Upper lobe of left lung (tissue), 6 donors: ENCODE measurements around the gene SNW1. TPM values are rescaled to one million over a fixed set of nuclear protein-coding genes. Genes with fewer than 3 reads are reported as not detected.

ENCODE experiments used
- ATAC-seq, 2 donors: fragments of 200-7000 bp; cut with Tn5 transposase; one replicate each; pipeline ENCODE4 v1.9.1; 2022; ENCODE audit warnings: mild to moderate bottlenecking in 2 of 2, moderate library complexity in 2 of 2; ENCODE audit not compliant: low FRiP score in 2 of 2
- DNase-seq, 2 donors: peaks; one replicate each; pipeline ENCODE4 v3.0.0-alpha.2; 2019 to 2020
- H3K27ac ChIP-seq, 4 donors: fragments of 200-600 bp; sonication (generic); one replicate each; pipeline ENCODE4 v1.5.1; 2016 to 2019
- H3K27me3 ChIP-seq, 4 donors: fragments of 200-600 bp; sonication (generic); one replicate each; pipeline ENCODE4 v1.5.1; 2017 to 2019
- H3K36me3 ChIP-seq, 4 donors: fragments of 200-600 bp; sonication (generic); one replicate each; pipeline ENCODE4 v1.5.1; 2016 to 2019
- H3K4me1 ChIP-seq, 4 donors: fragments of 200-600 bp; sonication (generic); one replicate each; pipeline ENCODE4 v1.5.1; 2018 to 2019
- H3K4me3 ChIP-seq, 4 donors: fragments of 200-600 bp; sonication (generic); one replicate each; pipeline ENCODE4 v1.5.1; 2017 to 2019; ENCODE audit warnings: mild to moderate bottlenecking in 2 of 4, moderate library complexity in 1 of 4
- H3K9me3 ChIP-seq, 4 donors: fragments of 200-600 bp; sonication (generic); one replicate each; pipeline ENCODE4 v1.5.1; 2018 to 2019
- CTCF ChIP-seq, 6 experiments: fragments of 450-650 bp in 4 of 6; fragments of 200-600 bp in 2 of 6; sonication (generic) in 2 of 6; IDR thresholded peaks; one replicate each; pipeline ENCODE4 v1.5.1; 2016 to 2019; ENCODE audit warnings: antibody characterized with exemption in 6 of 6
- EP300 ChIP-seq, 4 donors: sonication (generic); formaldehyde crosslinking; IDR thresholded peaks; one replicate each; pipeline ENCODE4 v1.5.1; 2017; ENCODE audit warnings: antibody characterized with exemption in 4 of 4, control low read depth in 2 of 4
- POLR2A ChIP-seq, 4 donors: fragments of 450-650 bp; IDR thresholded peaks; one replicate each; pipeline ENCODE4 v1.5.1; 2016 to 2017; ENCODE audit warnings: antibody characterized with exemption in 4 of 4, mild to moderate bottlenecking in 2 of 4
- POLR2AphosphoS5 ChIP-seq, 2 donors: sonication (generic); formaldehyde crosslinking; IDR thresholded peaks; one replicate each; pipeline ENCODE4 v1.5.1; 2017; ENCODE audit warnings: antibody characterized with exemption in 2 of 2
- WGBS, 2 donors: methylation state at CpG; one replicate each; pipeline ENCODE4 v1.1.5; 2017 to 2018; 5-methylcytosine and 5-hydroxymethylcytosine counted together
- total RNA-seq, 6 donors: library from RNA; depleted of rRNA in 4 of 6; stranded (reverse); fragments of >200 nt in 4 of 6; gene quantifications; one replicate each; pipeline versions ENCODE4 v1.1.0 to v1.2.1, GENCODE V29; 2016 to 2021
- donor health status: DM: no; HTN: no; CAD: no; lungs with moderate emphysema.
- donor health status: DM: no; HTN: yes; CAD: no; lungs with severe emphysema.

Gene SNW1
- total RNA-seq, 6 donors from 2014 or later, result 40.6 to 62.6 (median 58.9) TPM

- 85 to 90% methylated on average over 5 of the region's 5 CpGs for WGBS, 2 donors
- Histone ChIP-seq H3K27me3 (no peaks in the 10 kb centered on the region), H3K36me3 (peaks cover 43 to 99% (median 67%) of the 10 kb centered on the region in 4 donors), H3K4me1 (no peaks in the 10 kb centered on the region), H3K4me3 (no peak overlapping the region), H3K9me3 (no peaks in the 10 kb centered on the region), H3K27ac (no peak overlapping the region)
- no peak for ATAC-seq
- DNase-seq, result no peak
- TF ChIP-seq EP300 (IDR thresholded peaks at IDR 0.05) (no peak), CTCF (IDR thresholded peaks at IDR 0.05) (no peak), POLR2A (IDR thresholded peaks at IDR 0.05) (no peak), POLR2AphosphoS5 (IDR thresholded peaks at IDR 0.05) (no peak)
These were observed 43.2 kb downstream of the SNW1 start for GRCh38 chr14:77717608-77718305.

GRCh38 chr14:77714926-77715325 is 46.0 kb downstream of the SNW1 start:
- H3K4me3 ChIP-seq, result no peak overlapping the region
- H3K9me3 ChIP-seq, result no peaks in the 10 kb centered on the region
- H3K27me3 ChIP-seq, result no peaks in the 10 kb centered on the region
- TF ChIP-seq CTCF (IDR thresholded peaks at IDR 0.05) (no peak), POLR2AphosphoS5 (IDR thresholded peaks at IDR 0.05) (no peak), EP300 (IDR thresholded peaks at IDR 0.05) (no peak), POLR2A (IDR thresholded peaks at IDR 0.05) (no peak)
- peaks cover 0 to 3% (median 2%) of the 10 kb centered on the region in 4 donors for H3K4me1 ChIP-seq
- ATAC-seq (no peak), DNase-seq (no peak)
- H3K36me3 ChIP-seq, result peaks cover 40 to 99% (median 66%) of the 10 kb centered on the region in 4 donors
- WGBS, 2 donors, result 87 to 90% methylated on average over 6 of the region's 6 CpGs
- no peak overlapping the region for H3K27ac ChIP-seq

- peaks cover 12 to 56% (median 27%) of the 10 kb centered on the region in 4 donors for H3K36me3 ChIP-seq
- no peak for DNase-seq
- H3K9me3 ChIP-seq, result no peaks in the 10 kb centered on the region
- H3K27ac ChIP-seq, result no peak overlapping the region
- no peaks in the 10 kb centered on the region for H3K27me3 ChIP-seq
- no peak overlapping the region for H3K4me3 ChIP-seq
- TF ChIP-seq CTCF (IDR thresholded peaks at IDR 0.05), result no peak
- TF ChIP-seq EP300 (IDR thresholded peaks at IDR 0.05), result no peak
- TF ChIP-seq POLR2AphosphoS5 (IDR thresholded peaks at IDR 0.05), result no peak
- TF ChIP-seq POLR2A (IDR thresholded peaks at IDR 0.05), result no peak
- no peak for ATAC-seq
- 93 to 94% methylated on average over 2 of the region's 2 CpGs for WGBS, 2 donors
- H3K4me1 ChIP-seq, result peaks cover 23 to 38% (median 31%) of the 10 kb centered on the region in 4 donors
These were observed 50.6 kb downstream of the SNW1 start for GRCh38 chr14:77710364-77710763.

GRCh38 chr14:77709412-77709811 is 51.5 kb downstream of the SNW1 start:
- Histone ChIP-seq H3K9me3 (no peaks in the 10 kb centered on the region), H3K4me1 (peaks cover 23 to 38% (median 31%) of the 10 kb centered on the region in 4 donors), H3K27me3 (no peaks in the 10 kb centered on the region), H3K4me3 (peak overlapping the region in 1 of 4 donors; percentile 86), H3K36me3 (peaks cover 12 to 52% (median 22%) of the 10 kb centered on the region in 4 donors), H3K27ac (no peak overlapping the region)
- no peak for DNase-seq
- TF ChIP-seq EP300 (IDR thresholded peaks at IDR 0.05) (no peak), POLR2A (IDR thresholded peaks at IDR 0.05) (no peak), CTCF (IDR thresholded peaks at IDR 0.05) (no peak), POLR2AphosphoS5 (IDR thresholded peaks at IDR 0.05) (no peak)
- ATAC-seq, result no peak
- 84 to 91% methylated on average over 3 of the region's 3 CpGs for WGBS, 2 donors

GRCh38 chr14:77708749-77709148 is 52.2 kb downstream of the SNW1 start:
- ATAC-seq, result no peak
- WGBS, 2 donors, result 19 to 24% methylated on average over 7 of the region's 7 CpGs
- TF ChIP-seq EP300 (IDR thresholded peaks at IDR 0.05), result no peak
- no peak for TF ChIP-seq POLR2A (IDR thresholded peaks at IDR 0.05)
- TF ChIP-seq CTCF (IDR thresholded peaks at IDR 0.05), result no peak
- TF ChIP-seq POLR2AphosphoS5 (IDR thresholded peaks at IDR 0.05), result no peak
- H3K27ac ChIP-seq, result no peak overlapping the region
- H3K36me3 ChIP-seq, result peaks cover 12 to 52% (median 22%) of the 10 kb centered on the region in 4 donors
- H3K4me1 ChIP-seq, result peaks cover 23 to 38% (median 31%) of the 10 kb centered on the region in 4 donors
- no peaks in the 10 kb centered on the region for H3K9me3 ChIP-seq
- H3K4me3 ChIP-seq, result peak overlapping the region in 3 of 4 donors; percentile 75 to 86 (median 79)
- no peaks in the 10 kb centered on the region for H3K27me3 ChIP-seq
- no peak for DNase-seq
